OCI-LY7 (cell line): ENCODE results near the gene LHX5.

Source experiments
- CTCF ChIP-seq: fragments of 200-600 bp; sonication (generic); conservative IDR thresholded peaks from 2 replicates; pipeline ENCODE4 v1.5.1; 2014; ENCODE audit warnings: mild to moderate bottlenecking, antibody characterized with exemption, low read length, moderate library complexity, mixed read lengths
- EZH2phosphoT487 ChIP-seq: fragments of 200-600 bp; sonication (generic); IDR thresholded peaks from 2 replicates; pipeline ENCODE4 v1.6.1; 2018; ENCODE audit warnings: low read depth, borderline replicate concordance, mild to moderate bottlenecking, mixed run types, antibody characterized with exemption, low read length, moderate library complexity, mixed read lengths

GRCh38 chr12:113425960-113426453 lies 45.7 kb downstream of the LHX5 start:
- TF ChIP-seq CTCF (no peak), EZH2phosphoT487 (no peak)
